ENCODE results near the gene ETS1. TPM values are rescaled to one million over a fixed set of nuclear protein-coding genes. Genes with fewer than 3 reads are reported as not detected.

ETS1 gene
- total RNA-seq, 1 donor: 67.3 TPM

- no peaks in the 10 kb centered on the region for H3K9me3 ChIP-seq (ENCODE audit: low read depth, low read length)
- TF ChIP-seq CTCF (IDR thresholded peaks at IDR 0.05; ENCODE audit: extremely low read depth, low read depth, low read length): no peak
- H3K79me2 ChIP-seq (ENCODE audit: insufficient read depth, low read length): no peaks in the 10 kb centered on the region
- no peak for DNase-seq (ENCODE audit: insufficient read length, low spot score, missing footprints)
- H2AFZ ChIP-seq (ENCODE audit: low read length): no peak overlapping the region
- no peak overlapping the region for H3K4me3 ChIP-seq (ENCODE audit: insufficient read depth, low read length)
- H3K4me2 ChIP-seq (ENCODE audit: insufficient read depth, low read length): no peak overlapping the region
- peaks cover 9% of the 10 kb centered on the region for H3K27me3 ChIP-seq (ENCODE audit: insufficient read depth, low read length)
- H3K36me3 ChIP-seq (ENCODE audit: insufficient read depth, low read length): no peaks in the 10 kb centered on the region
- no peaks in the 10 kb centered on the region for H4K20me1 ChIP-seq (ENCODE audit: insufficient read depth, low read length)
- no peaks in the 10 kb centered on the region for H3K4me1 ChIP-seq (ENCODE audit: insufficient read depth, low read length)
- no peak overlapping the region for H3K27ac ChIP-seq (ENCODE audit: low read depth, low read length)
Measured at GRCh38 chr11:128564642-128565245, 22.6 kb downstream of the ETS1 start.

GRCh38 chr11:128563942-128564641 is 23.3 kb downstream of the ETS1 start:
- Histone ChIP-seq H3K4me2 (ENCODE audit: insufficient read depth, low read length) (no peak overlapping the region), H3K27me3 (ENCODE audit: insufficient read depth, low read length) (peaks cover 9% of the 10 kb centered on the region), H3K36me3 (ENCODE audit: insufficient read depth, low read length) (no peaks in the 10 kb centered on the region), H3K4me1 (ENCODE audit: insufficient read depth, low read length) (no peaks in the 10 kb centered on the region), H3K4me3 (ENCODE audit: insufficient read depth, low read length) (no peak overlapping the region), H3K27ac (ENCODE audit: low read depth, low read length) (no peak overlapping the region), H2AFZ (ENCODE audit: low read length) (no peak overlapping the region), H3K9me3 (ENCODE audit: low read depth, low read length) (no peaks in the 10 kb centered on the region), H3K79me2 (ENCODE audit: insufficient read depth, low read length) (no peaks in the 10 kb centered on the region), H4K20me1 (ENCODE audit: insufficient read depth, low read length) (no peaks in the 10 kb centered on the region)
- DNase-seq (ENCODE audit: insufficient read length, low spot score, missing footprints): no peak
- no peak for TF ChIP-seq CTCF (IDR thresholded peaks at IDR 0.05; ENCODE audit: extremely low read depth, low read depth, low read length)

- DNase-seq (ENCODE audit: insufficient read length, low spot score, missing footprints): no peak
- Histone ChIP-seq H3K27me3 (ENCODE audit: insufficient read depth, low read length) (peaks cover 7% of the 10 kb centered on the region), H3K36me3 (ENCODE audit: insufficient read depth, low read length) (no peaks in the 10 kb centered on the region), H2AFZ (ENCODE audit: low read length) (no peak overlapping the region), H3K27ac (ENCODE audit: low read depth, low read length) (no peak overlapping the region), H4K20me1 (ENCODE audit: insufficient read depth, low read length) (no peaks in the 10 kb centered on the region), H3K4me2 (ENCODE audit: insufficient read depth, low read length) (no peak overlapping the region), H3K9me3 (ENCODE audit: low read depth, low read length) (no peaks in the 10 kb centered on the region), H3K79me2 (ENCODE audit: insufficient read depth, low read length) (no peaks in the 10 kb centered on the region), H3K4me3 (ENCODE audit: insufficient read depth, low read length) (no peak overlapping the region), H3K4me1 (ENCODE audit: insufficient read depth, low read length) (no peaks in the 10 kb centered on the region)
- TF ChIP-seq CTCF (IDR thresholded peaks at IDR 0.05; ENCODE audit: extremely low read depth, low read depth, low read length): no peak
Measured at GRCh38 chr11:128563308-128563707, 24.1 kb downstream of the ETS1 start.

DNA sequence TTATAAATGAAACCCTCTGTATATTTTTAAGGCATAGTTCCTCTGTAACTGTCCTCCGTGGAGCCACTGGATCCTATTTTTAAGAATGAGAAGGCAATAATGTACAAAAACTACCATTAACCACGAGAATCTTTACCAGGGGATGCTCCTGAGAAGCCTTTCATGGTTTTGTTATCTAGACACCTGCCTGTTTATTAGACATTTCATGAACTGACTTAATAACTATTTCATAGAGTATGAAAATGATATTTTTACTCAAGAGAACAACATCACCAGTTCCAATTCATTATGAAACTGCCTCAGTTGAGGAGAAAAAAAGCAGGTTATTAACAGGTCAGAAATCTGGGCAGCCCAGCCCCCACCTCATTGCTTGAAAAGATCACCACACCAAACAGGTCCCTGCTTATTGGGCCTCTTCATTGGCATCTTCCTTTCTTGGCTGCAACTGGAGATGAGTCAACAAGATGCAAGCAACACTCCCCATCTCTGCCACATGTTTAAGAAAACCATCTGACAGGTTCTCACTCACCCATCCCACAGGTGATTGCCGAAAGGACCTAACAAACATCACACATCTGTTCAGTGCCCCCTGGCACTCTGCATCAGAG is 27.8 kb downstream of the ETS1 start:
- no peaks in the 10 kb centered on the region for H3K36me3 ChIP-seq (ENCODE audit: insufficient read depth, low read length)
- H3K4me2 ChIP-seq (ENCODE audit: insufficient read depth, low read length): no peak overlapping the region
- H4K20me1 ChIP-seq (ENCODE audit: insufficient read depth, low read length): no peaks in the 10 kb centered on the region
- no peak overlapping the region for H3K4me3 ChIP-seq (ENCODE audit: insufficient read depth, low read length)
- TF ChIP-seq CTCF (IDR thresholded peaks at IDR 0.05; ENCODE audit: extremely low read depth, low read depth, low read length): no peak
- no peak overlapping the region for H2AFZ ChIP-seq (ENCODE audit: low read length)
- DNase-seq (ENCODE audit: insufficient read length, low spot score, missing footprints): no peak
- no peaks in the 10 kb centered on the region for H3K79me2 ChIP-seq (ENCODE audit: insufficient read depth, low read length)
- no peaks in the 10 kb centered on the region for H3K27me3 ChIP-seq (ENCODE audit: insufficient read depth, low read length)
- no peaks in the 10 kb centered on the region for H3K9me3 ChIP-seq (ENCODE audit: low read depth, low read length)
- H3K4me1 ChIP-seq (ENCODE audit: insufficient read depth, low read length): no peaks in the 10 kb centered on the region
- H3K27ac ChIP-seq (ENCODE audit: low read depth, low read length): no peak overlapping the region
